Measurements from ENCODE around the gene KLHL36. TPM values are rescaled to one million over a fixed set of nuclear protein-coding genes. Genes with fewer than 3 reads are reported as not detected.

The KLHL36 gene
- total and polyA plus RNA-seq, 9 of the 15 experiments (the other 6 are each of a cell fraction or from before 2014, with no cell fraction given): 2.1 to 51.2 (median 18.5) TPM

DNA sequence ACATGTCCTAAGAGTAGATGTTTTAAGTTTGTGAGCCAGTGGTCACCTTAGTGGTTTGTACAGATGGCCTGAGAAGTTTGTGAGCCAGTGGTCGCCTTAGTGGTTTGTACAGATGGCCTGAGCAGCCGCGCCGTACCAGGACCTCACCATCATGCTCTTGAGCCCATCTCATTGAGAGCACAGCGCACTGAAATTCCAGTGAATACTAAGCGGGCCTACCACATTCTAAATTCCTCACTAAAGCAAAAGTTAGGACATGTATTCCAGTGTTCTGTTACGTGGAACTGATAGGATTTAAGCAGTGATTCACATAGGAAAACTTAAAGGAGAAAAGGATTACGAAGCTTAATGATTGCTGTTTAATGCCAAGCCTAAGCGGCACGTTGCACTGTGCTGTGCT, 55.4 kb downstream of the KLHL36 start:
- FAIRE-seq (no peak), ATAC-seq (no peak), DNase-seq (ENCODE audit: extremely low read depth in 1 of 4, low spot score in 3 of 4) (no peak)
- peak; percentile 56; the same call in 1 of the 2 replicates for TF ChIP-seq ZBTB33 (CRISPR knock-in tag; IDR thresholded peaks at IDR 0.05)
- TF ChIP-seq ID3 (CRISPR knock-in tag; IDR thresholded peaks at IDR 0.05): 0 out of 2 replicates have a peak, but pooled peaks have one; percentile 56
- TF ChIP-seq ID3 (tag; IDR thresholded peaks at IDR 0.05): no peak
- TF ChIP-seq NFATC3 (IDR thresholded peaks at IDR 0.05): no peak
- H2AFZ ChIP-seq (ENCODE audit: low read depth, low read length): no peak overlapping the region
- BruUV-seq (replicated peaks): TSS peak; percentile 11
- peaks cover 44 to 52% of the 10 kb centered on the region in 2 experiments for H3K4me1 ChIP-seq (replicated peaks in 1 of 2; ENCODE audit: control insufficient read depth in 2 of 2, insufficient read depth in 2 of 2, low read length in 2 of 2)
- no peaks in the 10 kb centered on the region for H3K27me3 ChIP-seq (ENCODE audit: control insufficient read depth in 2 of 2, insufficient read depth in 2 of 2, low read length in 2 of 2)
- 73% methylated on average over 10 of the region's 10 CpGs for WGBS (ENCODE audit: insufficient coverage, low coverage, missing lambda C conversion rate)
- in situ Hi-C loops (cut with MboI): no loop called here
- ChIA-PET POLR2A (interaction anchor here (0.7 to 2.8 kb wide), 9 partner anchors 11 to 307 kb away, joined by 3 to 26 read pairs (median 5); partner anchors contain the start of gene ZDHHC7), CTCF (ENCODE audit: low intra/inter-chr PET ratio) (no interaction called here)
- H3K4me3 ChIP-seq: no peak overlapping the region
- intact Hi-C loops (cut with micrococcal nuclease): no loop called here
- peaks cover 16% of the 10 kb centered on the region for H3K9me1 ChIP-seq (ENCODE audit: control insufficient read depth, insufficient read depth, low read length)
- no peaks in the 10 kb centered on the region for H3K9me3 ChIP-seq (replicated peaks; ENCODE audit: control insufficient read depth, insufficient read depth, low read depth, low read length)
- peak overlapping the region; percentile 43 for H3K4me2 ChIP-seq (ENCODE audit: insufficient read depth, low read length)
- H3K9ac ChIP-seq (ENCODE audit: insufficient read depth in 1 of 2, low read depth in 2 of 2, low read length in 2 of 2): 0 out of 4 replicates have a peak overlapping the region, but pooled peaks of 1 of the 2 experiments have one; percentile 7
- peaks cover 94% of the 10 kb centered on the region for H3K79me2 ChIP-seq (ENCODE audit: control insufficient read depth, insufficient read depth, low read length)
- H3K36me3 ChIP-seq (ENCODE audit: control insufficient read depth, insufficient read depth, low read length): peaks cover 53% of the 10 kb centered on the region
- H3K27ac ChIP-seq (ENCODE audit: extremely low read depth, low read depth, low read length): no peak overlapping the region; the same call in 2 of the 3 replicates
- H4K20me1 ChIP-seq (replicated peaks; ENCODE audit: control insufficient read depth, insufficient read depth, low read length): peaks cover 61% of the 10 kb centered on the region
